GM12801 (cell line): ENCODE measurements around the gene PACSIN1.

Source experiments
- CTCF ChIP-seq: IDR thresholded peaks from one replicate; pipeline ENCODE4 v1.5.1; 2011; ENCODE audit warnings: control low read depth; ENCODE audit not compliant: insufficient read length; ENCODE audit errors: extremely low read depth

The PACSIN1 gene

GRCh38 chr6:34517966-34518365 is 52.1 kb downstream of the PACSIN1 start:
- no peak for TF ChIP-seq CTCF

- TF ChIP-seq CTCF = no peak
Observed at GRCh38 chr6:34518669-34519365, 52.9 kb downstream of the PACSIN1 start.

- no peak for TF ChIP-seq CTCF
Observed at GRCh38 chr6:34519971-34520644, 54.2 kb downstream of the PACSIN1 start.

GRCh38 chr6:34520645-34521462 is 55.0 kb downstream of the PACSIN1 start:
- no peak for TF ChIP-seq CTCF

- no peak for TF ChIP-seq CTCF
Observed at GRCh38 chr6:34521463-34522285, 55.8 kb downstream of the PACSIN1 start.

- no peak for TF ChIP-seq CTCF
Observed at GRCh38 chr6:34522761-34523160, 56.9 kb downstream of the PACSIN1 start.
